Measurements from ENCODE around the gene GDF7.
"Not testable (repeated sequence)": the region's sequence is repeated elsewhere in the genome, so short reads cannot be mapped to it uniquely, and the experiment has no call there.

Gene GDF7

GRCh38 chr2:20706217-20706616 is 39.3 kb downstream of the GDF7 start:
- Histone ChIP-seq H3K9me3 (ENCODE audit: control insufficient read depth in 2 of 2, low read length in 2 of 2) (no peaks in the 10 kb centered on the region), H3K27ac (ENCODE audit: low read length) (no peak overlapping the region), H3K9ac (ENCODE audit: low read length in 2 of 2) (no peak overlapping the region), H3K36me3 (ENCODE audit: control insufficient read depth in 2 of 2, insufficient read depth in 2 of 2, low read length in 2 of 2) (no peaks in the 10 kb centered on the region), H3K4me3 (ENCODE audit: low read length in 2 of 2) (no peak overlapping the region), H3K27me3 (ENCODE audit: control insufficient read depth in 1 of 2, insufficient read depth in 2 of 2, low read length in 2 of 2) (no peaks in the 10 kb centered on the region), H3K4me1 (ENCODE audit: control insufficient read depth, insufficient read depth, low read length) (no peaks in the 10 kb centered on the region)

- Histone ChIP-seq H3K9ac (ENCODE audit: low read length in 2 of 2) (no peak overlapping the region), H3K27ac (ENCODE audit: low read length) (no peak overlapping the region), H3K4me1 (ENCODE audit: control insufficient read depth, insufficient read depth, low read length) (no peaks in the 10 kb centered on the region), H3K36me3 (ENCODE audit: control insufficient read depth in 2 of 2, insufficient read depth in 2 of 2, low read length in 2 of 2) (no peaks in the 10 kb centered on the region), H3K4me3 (ENCODE audit: low read length in 2 of 2) (no peak overlapping the region), H3K27me3 (ENCODE audit: control insufficient read depth in 1 of 2, insufficient read depth in 2 of 2, low read length in 2 of 2) (no peaks in the 10 kb centered on the region), H3K9me3 (ENCODE audit: control insufficient read depth in 2 of 2, low read length in 2 of 2) (no peaks in the 10 kb centered on the region)
These were observed 39.8 kb downstream of the GDF7 start for GRCh38 chr2:20706786-20707185.

- Histone ChIP-seq H3K27ac (ENCODE audit: low read length) (no peak overlapping the region), H3K4me3 (ENCODE audit: low read length in 2 of 2) (no peak overlapping the region), H3K36me3 (ENCODE audit: control insufficient read depth in 2 of 2, insufficient read depth in 2 of 2, low read length in 2 of 2) (no peaks in the 10 kb centered on the region), H3K9ac (ENCODE audit: low read length in 2 of 2) (no peak overlapping the region), H3K4me1 (ENCODE audit: control insufficient read depth, insufficient read depth, low read length) (no peaks in the 10 kb centered on the region), H3K9me3 (ENCODE audit: control insufficient read depth in 2 of 2, low read length in 2 of 2) (no peaks in the 10 kb centered on the region), H3K27me3 (ENCODE audit: control insufficient read depth in 1 of 2, insufficient read depth in 2 of 2, low read length in 2 of 2) (no peaks in the 10 kb centered on the region)
These were observed 40.7 kb downstream of the GDF7 start for GRCh38 chr2:20707601-20708000.

GRCh38 chr2:20711641-20712040 is 44.7 kb downstream of the GDF7 start:
- H3K36me3 ChIP-seq (ENCODE audit: control insufficient read depth in 2 of 2, insufficient read depth in 2 of 2, low read length in 2 of 2); H3K4me1 ChIP-seq (ENCODE audit: control insufficient read depth, insufficient read depth, low read length); H3K4me3 ChIP-seq (ENCODE audit: low read length in 2 of 2); H3K9me3 ChIP-seq (ENCODE audit: control insufficient read depth in 2 of 2, low read length in 2 of 2); H3K27me3 ChIP-seq (ENCODE audit: control insufficient read depth in 1 of 2, insufficient read depth in 2 of 2, low read length in 2 of 2); H3K27ac ChIP-seq (ENCODE audit: low read length); H3K9ac ChIP-seq (ENCODE audit: low read length in 2 of 2): not testable (repeated sequence)

- H3K9ac ChIP-seq (ENCODE audit: low read length in 2 of 2); H3K4me3 ChIP-seq (ENCODE audit: low read length in 2 of 2); H3K36me3 ChIP-seq (ENCODE audit: control insufficient read depth in 2 of 2, insufficient read depth in 2 of 2, low read length in 2 of 2); H3K9me3 ChIP-seq (ENCODE audit: control insufficient read depth in 2 of 2, low read length in 2 of 2); H3K4me1 ChIP-seq (ENCODE audit: control insufficient read depth, insufficient read depth, low read length); H3K27me3 ChIP-seq (ENCODE audit: control insufficient read depth in 1 of 2, insufficient read depth in 2 of 2, low read length in 2 of 2); H3K27ac ChIP-seq (ENCODE audit: low read length): not testable (repeated sequence)
These were observed 46.6 kb downstream of the GDF7 start for GRCh38 chr2:20713585-20713984.

- not testable (repeated sequence) for H3K4me1 ChIP-seq (ENCODE audit: control insufficient read depth, insufficient read depth, low read length); H3K36me3 ChIP-seq (ENCODE audit: control insufficient read depth in 2 of 2, insufficient read depth in 2 of 2, low read length in 2 of 2); H3K4me3 ChIP-seq (ENCODE audit: low read length in 2 of 2); H3K9ac ChIP-seq (ENCODE audit: low read length in 2 of 2); H3K27ac ChIP-seq (ENCODE audit: low read length); H3K9me3 ChIP-seq (ENCODE audit: control insufficient read depth in 2 of 2, low read length in 2 of 2); H3K27me3 ChIP-seq (ENCODE audit: control insufficient read depth in 1 of 2, insufficient read depth in 2 of 2, low read length in 2 of 2)
These were observed 47.5 kb downstream of the GDF7 start for GRCh38 chr2:20714412-20714811.

- H3K4me1 ChIP-seq (ENCODE audit: control insufficient read depth, insufficient read depth, low read length); H3K4me3 ChIP-seq (ENCODE audit: low read length in 2 of 2); H3K27me3 ChIP-seq (ENCODE audit: control insufficient read depth in 1 of 2, insufficient read depth in 2 of 2, low read length in 2 of 2); H3K9ac ChIP-seq (ENCODE audit: low read length in 2 of 2); H3K27ac ChIP-seq (ENCODE audit: low read length); H3K36me3 ChIP-seq (ENCODE audit: control insufficient read depth in 2 of 2, insufficient read depth in 2 of 2, low read length in 2 of 2); H3K9me3 ChIP-seq (ENCODE audit: control insufficient read depth in 2 of 2, low read length in 2 of 2): not testable (repeated sequence)
These were observed 49.2 kb downstream of the GDF7 start for GRCh38 chr2:20716164-20716563.

- Histone ChIP-seq H3K4me3 (ENCODE audit: low read length in 2 of 2) (no peak overlapping the region), H3K27me3 (ENCODE audit: control insufficient read depth in 1 of 2, insufficient read depth in 2 of 2, low read length in 2 of 2) (no peaks in the 10 kb centered on the region), H3K9me3 (ENCODE audit: control insufficient read depth in 2 of 2, low read length in 2 of 2) (no peaks in the 10 kb centered on the region)
These were observed 50.7 kb downstream of the GDF7 start for GRCh38 chr2:20717641-20718040.

GRCh38 chr2:20722592-20723240 is 55.8 kb downstream of the GDF7 start:
- H3K27me3 ChIP-seq (ENCODE audit: control insufficient read depth in 1 of 2, insufficient read depth in 2 of 2, low read length in 2 of 2) = no peaks in the 10 kb centered on the region
- no peak overlapping the region for H3K9ac ChIP-seq (ENCODE audit: low read length in 2 of 2)
- no peaks in the 10 kb centered on the region for H3K9me3 ChIP-seq (ENCODE audit: control insufficient read depth in 2 of 2, low read length in 2 of 2)
- H3K4me3 ChIP-seq (ENCODE audit: low read length in 2 of 2) = no peak overlapping the region
- no peak overlapping the region for H3K27ac ChIP-seq (ENCODE audit: low read length)
- H3K36me3 ChIP-seq (ENCODE audit: control insufficient read depth in 2 of 2, insufficient read depth in 2 of 2, low read length in 2 of 2) = peaks cover 0 to 3% of the 10 kb centered on the region in 2 donors
- no peaks in the 10 kb centered on the region for H3K4me1 ChIP-seq (ENCODE audit: control insufficient read depth, insufficient read depth, low read length)

More at GRCh38 chr2:20717641-20718040, 50.7 kb downstream of the GDF7 start:
- Histone ChIP-seq H3K9ac (ENCODE audit: low read length in 2 of 2) (no peak overlapping the region), H3K36me3 (ENCODE audit: control insufficient read depth in 2 of 2, insufficient read depth in 2 of 2, low read length in 2 of 2) (no peaks in the 10 kb centered on the region), H3K27ac (ENCODE audit: low read length) (no peak overlapping the region), H3K4me1 (ENCODE audit: control insufficient read depth, insufficient read depth, low read length) (no peaks in the 10 kb centered on the region)

GRCh38 chr2:20723543-20723942 is 56.6 kb downstream of the GDF7 start:
- H3K9me3 ChIP-seq (ENCODE audit: control insufficient read depth in 2 of 2, low read length in 2 of 2) = no peaks in the 10 kb centered on the region
- no peak overlapping the region for H3K27ac ChIP-seq (ENCODE audit: low read length)
- peaks cover 0 to 3% of the 10 kb centered on the region in 2 donors for H3K36me3 ChIP-seq (ENCODE audit: control insufficient read depth in 2 of 2, insufficient read depth in 2 of 2, low read length in 2 of 2)
- H3K27me3 ChIP-seq (ENCODE audit: control insufficient read depth in 1 of 2, insufficient read depth in 2 of 2, low read length in 2 of 2) = no peaks in the 10 kb centered on the region
- no peak overlapping the region for H3K4me3 ChIP-seq (ENCODE audit: low read length in 2 of 2)
- H3K4me1 ChIP-seq (ENCODE audit: control insufficient read depth, insufficient read depth, low read length) = no peaks in the 10 kb centered on the region
- no peak overlapping the region for H3K9ac ChIP-seq (ENCODE audit: low read length in 2 of 2)

GRCh38 chr2:20724500-20725053 is 57.6 kb downstream of the GDF7 start:
- Histone ChIP-seq H3K4me1 (ENCODE audit: control insufficient read depth, insufficient read depth, low read length) (no peaks in the 10 kb centered on the region), H3K27ac (ENCODE audit: low read length) (no peak overlapping the region), H3K9me3 (ENCODE audit: control insufficient read depth in 2 of 2, low read length in 2 of 2) (no peaks in the 10 kb centered on the region), H3K27me3 (ENCODE audit: control insufficient read depth in 1 of 2, insufficient read depth in 2 of 2, low read length in 2 of 2) (no peaks in the 10 kb centered on the region), H3K4me3 (ENCODE audit: low read length in 2 of 2) (no peak overlapping the region), H3K9ac (ENCODE audit: low read length in 2 of 2) (no peak overlapping the region), H3K36me3 (ENCODE audit: control insufficient read depth in 2 of 2, insufficient read depth in 2 of 2, low read length in 2 of 2) (peaks cover 0 to 3% of the 10 kb centered on the region in 2 donors)
